Thyroid gland (tissue), 4 donors: Measurements from ENCODE around the gene PDGFRB.

Experiments
- POLR2A ChIP-seq, 2 donors: fragments of 450-650 bp; IDR thresholded peaks; one replicate each; pipeline ENCODE4 v1.6.1; 2017; ENCODE audit warnings: antibody characterized with exemption in 2 of 2, mild to moderate bottlenecking in 2 of 2, moderate library complexity in 1 of 2
- TF ChIP-seq, protein P1 (sequence below), 6 experiments: fragments of 200-600 bp in 3 of 6; fragments of 450-650 bp in 3 of 6; sonication (generic) in 3 of 6; IDR thresholded peaks; one replicate each; pipeline ENCODE4 v1.5.1; 2016 to 2019; ENCODE audit warnings: antibody characterized with exemption in 6 of 6, mild to moderate bottlenecking in 2 of 6, inconsistent platforms in 1 of 6, moderate library complexity in 1 of 6

GRCh38 chr5:150186137-150186536 lies 30.5 kb upstream of the PDGFRB start:
- TF ChIP-seq, protein P1, sequence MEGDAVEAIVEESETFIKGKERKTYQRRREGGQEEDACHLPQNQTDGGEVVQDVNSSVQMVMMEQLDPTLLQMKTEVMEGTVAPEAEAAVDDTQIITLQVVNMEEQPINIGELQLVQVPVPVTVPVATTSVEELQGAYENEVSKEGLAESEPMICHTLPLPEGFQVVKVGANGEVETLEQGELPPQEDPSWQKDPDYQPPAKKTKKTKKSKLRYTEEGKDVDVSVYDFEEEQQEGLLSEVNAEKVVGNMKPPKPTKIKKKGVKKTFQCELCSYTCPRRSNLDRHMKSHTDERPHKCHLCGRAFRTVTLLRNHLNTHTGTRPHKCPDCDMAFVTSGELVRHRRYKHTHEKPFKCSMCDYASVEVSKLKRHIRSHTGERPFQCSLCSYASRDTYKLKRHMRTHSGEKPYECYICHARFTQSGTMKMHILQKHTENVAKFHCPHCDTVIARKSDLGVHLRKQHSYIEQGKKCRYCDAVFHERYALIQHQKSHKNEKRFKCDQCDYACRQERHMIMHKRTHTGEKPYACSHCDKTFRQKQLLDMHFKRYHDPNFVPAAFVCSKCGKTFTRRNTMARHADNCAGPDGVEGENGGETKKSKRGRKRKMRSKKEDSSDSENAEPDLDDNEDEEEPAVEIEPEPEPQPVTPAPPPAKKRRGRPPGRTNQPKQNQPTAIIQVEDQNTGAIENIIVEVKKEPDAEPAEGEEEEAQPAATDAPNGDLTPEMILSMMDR (IDR thresholded peaks at IDR 0.05) = no peak
- TF ChIP-seq POLR2A (IDR thresholded peaks at IDR 0.05) = no peak
